Thoracic aorta (tissue), 2 donors: ENCODE results near the gene ACO1. TPM values are rescaled to one million over a fixed set of nuclear protein-coding genes. Genes with fewer than 3 reads are reported as not detected.

ENCODE experiments used
- ATAC-seq: fragments of 150-250 bp; one replicate; pipeline ENCODE4 v1.8.0; 2017; ENCODE audit warnings: low read depth; ENCODE audit not compliant: insufficient number of reproducible peaks, low FRiP score
- DNase-seq: peaks from one replicate; pipeline ENCODE4 v3.0.0-alpha.2; 2020; ENCODE audit warnings: low spot score
- H3K27ac ChIP-seq, 2 donors: fragments of 200-600 bp; sonication (generic); 1 replicate in 1 of 2; 2 replicates in 1 of 2; pipeline ENCODE4 v1.5.1; 2016; ENCODE audit warnings: mild to moderate bottlenecking in 2 of 2, moderate library complexity in 2 of 2
- H3K27me3 ChIP-seq: fragments of 200-600 bp; sonication (generic); replicated peaks from 2 replicates; pipeline ENCODE4 v1.6.0; 2016; ENCODE audit warnings: mild to moderate bottlenecking; ENCODE audit not compliant: insufficient read depth
- H3K36me3 ChIP-seq: fragments of 200-600 bp; sonication (generic); one replicate; pipeline ENCODE4 v1.5.1; 2016
- H3K4me1 ChIP-seq, 2 donors: fragments of 200-600 bp; sonication (generic); 1 replicate in 1 of 2; 2 replicates in 1 of 2; pipeline versions ENCODE4 v1.5.1 to v1.6.0; 2016; ENCODE audit warnings: low read depth in 2 of 2, mild to moderate bottlenecking in 1 of 2; ENCODE audit not compliant: control insufficient read depth in 1 of 2
- H3K4me3 ChIP-seq: fragments of 200-600 bp; sonication (generic); 2 replicates; pipeline ENCODE4 v1.5.1; 2016; ENCODE audit warnings: mild to moderate bottlenecking
- H3K9me3 ChIP-seq: fragments of 200-600 bp; sonication (generic); 2 replicates; pipeline ENCODE4 v1.5.1; 2016
- CTCF ChIP-seq: fragments of 200-600 bp; sonication (generic); IDR thresholded peaks from one replicate; pipeline ENCODE4 v1.5.1; 2019; ENCODE audit warnings: antibody characterized with exemption
- total RNA-seq, 2 donors: library from RNA; depleted of rRNA; stranded (reverse); fragments of >200 nt; gene quantifications; one replicate each; pipeline versions ENCODE4 v1.1.0 to v1.2.3, GENCODE V29; 2016

Gene ACO1
- total RNA-seq, 2 donors from 2014 or later: 28.6 to 32.9 TPM

GRCh38 chr9:32483343-32483742 lies 98.9 kb downstream of the ACO1 start:
- DNase-seq (no peak), ATAC-seq (no peak)
- Histone ChIP-seq H3K9me3 (no peaks in the 10 kb centered on the region), H3K36me3 (peaks cover 51% of the 10 kb centered on the region), H3K4me3 (no peak overlapping the region), H3K27me3 (no peaks in the 10 kb centered on the region), H3K27ac (no peak overlapping the region), H3K4me1 (no peaks in the 10 kb centered on the region)
- TF ChIP-seq CTCF: no peak

- H3K4me3 ChIP-seq: no peak overlapping the region
- ATAC-seq: no peak
- H3K36me3 ChIP-seq: peaks cover 40% of the 10 kb centered on the region
- no peak overlapping the region for H3K27ac ChIP-seq
- no peak for DNase-seq
- H3K27me3 ChIP-seq: no peaks in the 10 kb centered on the region
- H3K4me1 ChIP-seq: no peaks in the 10 kb centered on the region
- TF ChIP-seq CTCF: no peak
- H3K9me3 ChIP-seq: no peaks in the 10 kb centered on the region
These were observed 102.6 kb downstream of the ACO1 start for GRCh38 chr9:32486839-32487562.

GRCh38 chr9:32487981-32488380 lies 103.5 kb downstream of the ACO1 start:
- no peaks in the 10 kb centered on the region for H3K9me3 ChIP-seq
- ATAC-seq (no peak), DNase-seq (no peak)
- no peak overlapping the region for H3K4me3 ChIP-seq
- no peak overlapping the region for H3K27ac ChIP-seq
- no peak for TF ChIP-seq CTCF
- peaks cover 33% of the 10 kb centered on the region for H3K36me3 ChIP-seq
- H3K27me3 ChIP-seq: no peaks in the 10 kb centered on the region
- no peaks in the 10 kb centered on the region for H3K4me1 ChIP-seq

- DNase-seq (no peak), ATAC-seq (no peak)
- no peak overlapping the region for H3K27ac ChIP-seq
- H3K27me3 ChIP-seq: no peaks in the 10 kb centered on the region
- H3K9me3 ChIP-seq: no peaks in the 10 kb centered on the region
- no peaks in the 10 kb centered on the region for H3K4me1 ChIP-seq
- H3K36me3 ChIP-seq: peaks cover 15% of the 10 kb centered on the region
- no peak overlapping the region for H3K4me3 ChIP-seq
- TF ChIP-seq CTCF: no peak
These were observed 106.2 kb downstream of the ACO1 start for GRCh38 chr9:32490601-32491000.

GRCh38 chr9:32497921-32498320 lies 113.5 kb downstream of the ACO1 start:
- H3K27me3 ChIP-seq: no peaks in the 10 kb centered on the region
- DNase-seq (no peak), ATAC-seq (no peak)
- H3K36me3 ChIP-seq: peaks cover 16% of the 10 kb centered on the region
- H3K9me3 ChIP-seq: no peaks in the 10 kb centered on the region
- H3K4me1 ChIP-seq: no peaks in the 10 kb centered on the region
- no peak for TF ChIP-seq CTCF
- no peak overlapping the region for H3K4me3 ChIP-seq
- H3K27ac ChIP-seq: no peak overlapping the region
